Measurements from ENCODE around the gene ANKIB1.

The ANKIB1 gene

DNA sequence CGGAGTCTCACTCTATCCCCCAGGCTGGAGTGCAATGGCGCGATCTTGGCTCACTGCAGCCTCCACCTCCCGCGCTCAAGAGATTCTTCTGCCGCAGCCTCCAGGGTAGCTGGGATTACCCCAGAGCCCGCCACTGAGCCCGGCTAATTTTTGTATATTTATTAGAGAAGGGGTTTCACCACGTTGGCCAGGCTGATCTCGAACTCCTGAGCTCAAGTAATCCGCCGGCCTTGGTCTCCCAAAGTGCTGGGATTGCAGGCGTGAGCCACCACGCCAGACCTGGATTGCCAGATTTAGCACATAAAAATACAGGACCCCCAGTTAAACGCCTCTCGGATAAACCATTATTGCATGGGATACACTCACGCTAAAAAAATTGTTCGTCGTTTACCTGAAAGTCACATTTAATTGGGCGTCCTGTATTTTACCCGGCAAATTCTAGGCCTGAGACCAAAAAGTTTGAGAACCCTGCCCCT lies 201.1 kb downstream of the ANKIB1 start:
- DNase-seq = peak in 2 of 58 donors; percentile 34 to 37

DNA sequence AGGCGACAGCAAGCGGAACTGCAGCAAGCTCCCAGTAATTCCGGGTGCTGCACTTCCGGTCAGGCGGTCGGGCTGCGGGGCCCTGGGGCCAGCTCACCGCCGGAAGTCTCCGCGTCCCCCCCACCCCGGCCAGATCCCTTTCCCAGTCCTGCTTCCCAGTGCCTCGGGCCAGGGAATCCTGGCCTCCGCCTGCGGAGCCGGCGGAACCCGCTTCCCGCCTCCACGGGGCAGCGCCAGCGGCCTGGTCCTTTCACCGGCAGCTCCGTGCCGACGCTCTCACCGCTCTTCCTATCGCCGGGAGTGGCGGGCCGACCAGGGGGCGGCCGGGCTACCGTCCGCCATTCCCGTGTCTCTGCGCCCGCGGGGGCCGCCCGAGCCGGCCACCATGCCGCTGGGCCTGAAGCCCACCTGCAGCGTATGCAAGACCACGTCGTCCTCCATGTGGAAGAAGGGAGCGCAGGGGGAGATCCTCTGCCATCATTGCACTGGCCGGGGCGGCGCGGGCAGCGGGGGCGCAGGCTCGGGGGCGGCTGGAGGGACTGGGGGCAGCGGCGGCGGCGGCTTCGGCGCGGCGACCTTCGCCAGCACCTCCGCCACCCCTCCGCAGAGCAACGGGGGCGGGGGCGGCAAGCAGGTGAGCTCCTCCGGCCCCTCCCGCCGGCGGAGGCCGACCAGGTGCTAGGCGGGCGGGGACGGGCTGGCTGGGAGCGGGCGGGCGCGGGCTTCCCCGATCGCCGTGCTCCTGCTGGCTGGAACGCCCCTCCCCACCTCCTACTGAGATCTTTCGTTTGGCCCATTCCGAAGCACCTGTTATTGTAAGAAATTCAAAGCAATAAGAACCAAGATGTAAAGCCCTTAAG lies 201.8 kb downstream of the ANKIB1 start, which contains the start of gene GATAD1:
TSS of gene GATAD1 (plus strand) at position 138 of the 860 bp plus-strand sequence. CDS start at position 386, 248 bp downstream.
- peak; percentile 28 to 96 (median 89) for DNase-seq

DNA sequence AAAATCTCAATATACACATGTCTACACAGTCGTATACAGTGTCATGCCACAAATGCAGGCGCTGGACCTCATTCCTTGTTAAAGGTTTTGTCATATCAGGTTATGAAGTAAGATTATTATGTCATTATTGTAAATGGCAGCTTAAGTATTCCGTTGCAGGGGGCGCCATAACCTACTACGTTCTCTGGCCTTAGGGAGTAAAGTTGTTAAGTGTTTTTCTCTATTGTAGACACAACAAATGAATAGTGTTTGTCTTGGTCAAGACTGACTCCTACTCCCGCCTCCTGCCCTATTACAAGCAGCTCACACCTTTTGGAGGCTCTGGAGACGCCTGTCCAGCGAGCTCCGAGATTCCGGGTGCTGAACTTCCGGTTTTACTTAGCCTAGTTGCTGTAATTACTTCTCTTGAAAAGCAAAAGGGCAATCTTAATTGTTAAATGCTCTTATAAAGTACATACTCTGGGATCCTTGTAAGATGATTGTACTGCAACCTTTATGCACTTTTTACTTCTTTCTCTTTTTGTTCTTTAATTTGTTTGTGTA lies 202.5 kb downstream of the ANKIB1 start:
- DNase-seq = peak in 28 of 58 donors; percentile 2 to 47 (median 26)

Data from anterior cingulate cortex (tissue), 58 donors.